GM19397 (cell line): ENCODE measurements around the gene WDR91.

Source experiments
- ATAC-seq: cut with Tn5 transposase; IDR thresholded peaks from one replicate; pipeline ENCODE4 v1.9.1; 2021; ENCODE audit warnings: mild to moderate bottlenecking, moderate library complexity; ENCODE audit not compliant: unreplicated experiment

The WDR91 gene

DNA sequence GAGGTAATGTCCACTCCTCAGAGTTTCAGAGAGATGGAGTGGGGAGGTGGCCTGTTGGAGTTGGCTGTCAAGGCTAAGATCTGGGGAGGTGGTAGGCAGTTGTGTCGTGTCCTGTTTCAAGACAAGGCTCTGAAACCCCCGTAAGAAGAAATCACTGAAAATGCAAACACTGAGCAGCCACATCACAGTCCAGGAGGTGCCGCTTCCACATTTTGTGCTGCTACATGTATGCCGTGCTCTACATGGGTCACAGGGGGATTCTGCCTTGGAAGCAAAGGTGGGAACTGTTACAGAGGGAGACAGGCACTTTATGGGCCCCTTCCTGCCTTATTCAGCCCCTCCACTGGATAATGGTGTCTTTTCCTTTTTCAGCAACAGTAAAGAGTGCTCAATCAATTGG, 11.9 kb downstream of the WDR91 start:
- ATAC-seq, result no peak

DNA sequence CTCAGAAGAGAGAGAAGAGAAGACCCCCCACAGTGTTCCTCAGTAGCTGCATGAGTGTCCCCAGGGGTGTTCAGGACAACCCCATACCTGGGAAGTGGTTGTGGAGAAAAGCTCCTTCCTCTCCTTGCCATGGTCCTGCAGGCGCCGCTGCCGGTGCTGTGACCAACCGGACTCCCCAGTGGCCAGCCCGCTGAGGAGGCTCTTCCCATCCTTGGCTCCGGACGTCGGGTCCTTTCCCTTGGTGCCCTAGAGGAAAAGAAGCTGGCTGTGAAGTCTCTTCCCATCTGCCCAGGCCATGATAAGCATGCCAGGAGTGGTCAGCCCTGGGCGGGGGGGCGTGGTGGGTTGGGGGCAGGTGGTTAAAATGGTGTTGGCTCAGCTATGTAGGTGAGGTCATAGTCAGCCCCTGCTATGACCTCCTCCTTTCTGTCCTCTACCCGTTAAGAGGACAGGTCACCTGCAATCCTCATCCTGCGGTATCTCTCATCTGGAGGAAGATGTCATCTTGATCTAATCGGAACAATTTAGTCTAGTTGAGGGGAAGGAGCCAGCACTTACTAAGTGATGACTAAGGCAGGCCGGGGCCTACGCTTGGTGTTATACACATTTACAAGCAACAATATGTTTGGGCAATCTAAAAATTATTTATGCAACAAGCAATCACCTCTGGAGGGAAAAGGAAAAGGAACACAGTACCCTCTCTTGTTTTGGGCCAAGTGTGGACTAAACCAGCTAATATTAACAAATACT, 13.2 kb downstream of the WDR91 start:
- no peak for ATAC-seq

DNA sequence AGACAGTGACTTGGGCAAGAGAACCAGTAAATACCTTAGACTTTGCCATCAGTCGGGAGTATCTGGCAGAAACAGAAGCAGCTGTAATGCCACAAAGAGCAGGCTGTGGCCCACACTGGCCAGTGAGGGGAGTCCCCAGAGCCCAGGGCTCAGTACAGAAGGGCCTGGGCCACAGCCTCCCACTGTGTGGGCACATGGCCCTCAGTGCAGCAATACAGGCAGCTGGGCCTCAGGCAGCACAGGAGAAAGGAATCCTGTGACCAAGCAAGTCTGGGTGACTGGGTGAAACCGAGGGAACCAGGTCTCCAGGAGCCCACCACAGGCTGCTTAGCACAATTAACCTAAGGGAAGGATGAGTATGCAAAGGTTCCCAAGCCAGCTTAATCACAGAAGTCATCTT, 14.0 kb downstream of the WDR91 start:
- no peak for ATAC-seq

DNA sequence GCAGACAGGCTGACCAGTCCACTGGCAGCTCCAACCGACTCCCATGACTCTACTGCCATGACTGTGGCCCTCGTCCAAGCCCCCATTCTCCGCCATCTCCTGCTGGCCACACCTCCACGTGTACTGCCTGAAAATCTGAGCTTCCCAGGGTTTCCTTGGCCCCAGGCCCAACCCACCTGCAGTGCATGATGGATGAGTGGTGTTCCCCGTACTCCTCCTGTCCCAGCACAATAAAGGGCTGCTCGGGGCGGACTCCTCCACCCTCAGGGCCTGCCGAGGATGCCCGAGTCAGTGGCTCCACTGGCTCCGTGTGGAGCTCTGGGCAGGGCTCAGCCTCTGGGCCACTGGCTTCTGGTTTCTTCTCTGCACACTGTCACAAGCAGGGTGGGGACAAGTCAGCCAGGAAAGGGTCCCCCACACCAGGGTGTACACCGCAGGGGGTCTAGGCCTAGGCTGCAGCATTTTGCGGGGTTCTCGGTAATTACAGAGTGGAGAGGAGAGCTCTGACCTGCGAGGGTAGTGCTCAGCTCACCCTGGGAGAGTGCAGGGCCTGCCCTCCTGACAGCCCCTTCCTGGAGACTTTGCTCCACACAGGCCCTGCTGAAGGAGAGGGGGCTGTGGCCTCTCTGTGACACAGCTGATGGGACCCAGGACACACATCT, 15.2 kb downstream of the WDR91 start:
- no peak for ATAC-seq

DNA sequence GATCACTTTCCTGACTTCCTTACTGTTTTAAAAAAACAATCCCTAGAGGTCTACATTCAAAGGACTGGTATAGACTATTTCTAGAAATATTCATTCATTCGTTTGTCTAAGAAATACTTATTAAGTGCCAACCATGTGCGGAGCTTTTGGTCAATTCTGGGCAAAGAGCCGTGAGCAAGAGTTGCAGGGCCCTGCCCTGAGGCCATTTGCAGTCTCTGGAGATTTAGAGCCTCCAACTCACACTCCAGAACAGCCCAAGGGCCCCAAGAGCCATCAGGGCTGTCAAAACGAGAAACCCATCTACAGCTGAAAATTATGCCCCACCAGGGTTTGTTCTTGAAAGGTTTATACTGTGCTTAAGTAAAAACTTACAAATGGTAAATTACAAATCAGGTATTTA, 16.2 kb downstream of the WDR91 start:
- ATAC-seq, result no peak

DNA sequence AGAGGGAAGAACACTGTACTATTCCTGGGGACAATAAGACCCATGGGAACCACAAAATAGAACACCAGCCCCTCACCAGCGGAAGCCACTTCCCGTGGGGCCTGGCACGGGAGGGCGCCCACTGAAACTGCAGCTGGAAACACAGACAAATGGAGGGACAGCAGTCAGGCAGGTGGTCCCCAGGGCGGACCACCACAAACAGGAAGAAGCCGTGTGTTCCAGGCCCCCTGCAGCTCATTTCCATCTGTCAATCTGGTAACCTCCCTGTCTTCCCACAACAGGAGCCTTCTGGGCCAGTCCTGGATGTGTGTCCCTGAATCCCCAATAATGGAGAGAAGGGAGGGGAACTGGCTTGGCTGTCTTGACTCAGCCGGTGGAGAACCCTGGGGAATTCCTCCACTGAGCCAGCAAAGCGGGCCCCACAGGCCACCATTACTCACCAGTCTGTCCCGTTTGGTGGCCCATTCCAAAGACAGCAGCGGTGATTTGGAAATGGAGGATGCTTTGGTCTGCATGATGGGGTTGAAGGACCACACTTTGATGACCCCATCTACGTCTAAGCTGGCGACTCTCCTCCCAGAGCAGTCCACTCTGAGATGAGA, 16.7 kb downstream of the WDR91 start:
- ATAC-seq, result no peak

DNA sequence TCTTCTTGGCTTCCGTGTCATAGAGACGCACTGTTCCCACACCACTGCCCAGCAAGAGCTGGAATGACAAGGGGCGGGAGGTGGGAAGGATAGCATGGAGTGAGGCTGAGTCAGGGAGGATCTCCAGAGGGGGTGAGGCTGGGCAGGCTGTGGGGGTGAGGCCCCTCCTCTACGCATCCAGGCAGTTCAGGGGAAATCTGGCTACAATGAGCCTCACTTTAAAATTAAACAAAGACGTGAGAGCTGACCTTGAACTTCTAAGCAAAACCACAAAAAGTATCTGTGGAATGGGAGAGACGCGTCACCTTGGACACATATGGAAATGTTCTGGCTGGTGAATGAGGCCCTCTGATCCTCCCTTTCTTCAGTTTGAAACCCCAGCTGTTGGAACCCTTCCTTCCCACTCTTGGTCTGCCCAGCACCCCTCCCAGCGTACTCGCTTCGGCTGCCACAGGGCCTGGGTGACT, 17.7 kb downstream of the WDR91 start:
- no peak for ATAC-seq

DNA sequence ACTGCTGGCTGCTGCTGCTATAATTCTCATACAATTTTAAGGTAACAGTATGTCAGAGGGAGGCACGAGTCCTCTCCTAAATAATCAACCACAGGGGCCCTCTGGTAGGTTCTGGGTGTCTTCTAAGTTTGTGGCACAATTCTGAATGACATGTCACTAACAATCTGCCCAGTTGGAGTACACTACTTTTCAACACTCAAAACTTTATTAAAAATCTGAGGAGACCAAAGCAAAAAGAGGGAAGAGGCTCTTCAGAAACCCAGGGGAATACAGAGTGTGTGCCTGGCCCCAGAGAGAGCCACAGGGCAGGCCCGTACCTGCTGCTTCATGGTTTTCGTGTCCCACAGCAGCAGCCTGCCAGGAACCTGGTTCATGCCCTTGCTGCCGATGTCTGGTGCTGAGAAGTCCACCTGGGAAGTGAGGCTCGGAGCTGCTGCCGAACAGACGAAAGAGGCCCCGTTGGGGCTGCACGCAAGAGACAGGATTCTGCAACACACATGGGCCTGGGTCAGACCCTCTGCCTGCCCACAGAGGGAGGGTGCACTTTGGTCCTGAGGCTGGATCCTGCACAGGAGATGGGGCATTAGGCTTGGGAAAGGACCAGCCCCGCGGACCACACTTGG, 18.3 kb downstream of the WDR91 start:
- no peak for ATAC-seq

DNA sequence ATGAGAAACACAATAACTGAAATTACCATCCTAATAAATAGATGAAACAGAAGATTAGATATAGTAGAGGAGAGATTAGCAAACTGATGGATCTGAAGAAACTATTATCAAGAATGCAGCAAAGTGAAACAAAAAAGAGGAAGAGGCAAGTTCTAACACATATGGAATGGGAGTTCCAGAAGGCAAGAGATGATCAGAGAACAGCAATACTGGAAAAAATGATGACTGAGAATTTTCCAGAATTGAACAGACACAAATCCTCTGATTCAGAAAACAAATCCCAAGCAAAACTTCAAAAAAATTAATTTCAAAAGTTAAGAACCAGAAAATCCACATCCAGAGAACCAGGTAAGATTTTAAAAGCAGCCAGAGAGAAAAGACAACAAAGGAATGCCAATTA, 20.6 kb downstream of the WDR91 start:
- no peak for ATAC-seq

DNA sequence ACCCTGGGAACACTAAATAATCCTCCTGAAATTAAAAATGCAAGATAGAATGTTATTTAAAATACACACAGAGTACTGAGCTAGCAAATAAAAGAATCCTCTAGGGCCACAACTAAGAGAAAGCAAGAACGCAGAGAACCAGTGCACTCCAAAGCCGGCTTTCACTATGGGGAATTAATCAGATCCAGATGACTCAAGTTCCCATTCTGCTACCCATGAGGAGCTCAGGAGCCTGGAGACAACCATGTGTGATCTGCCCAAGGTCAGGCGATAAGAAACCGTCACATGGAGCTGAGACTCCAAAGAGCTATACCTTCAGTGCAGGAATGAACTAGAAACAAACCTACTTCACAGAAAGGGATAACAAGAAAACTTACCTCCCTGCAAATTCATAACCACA, 21.4 kb downstream of the WDR91 start:
- no peak for ATAC-seq

DNA sequence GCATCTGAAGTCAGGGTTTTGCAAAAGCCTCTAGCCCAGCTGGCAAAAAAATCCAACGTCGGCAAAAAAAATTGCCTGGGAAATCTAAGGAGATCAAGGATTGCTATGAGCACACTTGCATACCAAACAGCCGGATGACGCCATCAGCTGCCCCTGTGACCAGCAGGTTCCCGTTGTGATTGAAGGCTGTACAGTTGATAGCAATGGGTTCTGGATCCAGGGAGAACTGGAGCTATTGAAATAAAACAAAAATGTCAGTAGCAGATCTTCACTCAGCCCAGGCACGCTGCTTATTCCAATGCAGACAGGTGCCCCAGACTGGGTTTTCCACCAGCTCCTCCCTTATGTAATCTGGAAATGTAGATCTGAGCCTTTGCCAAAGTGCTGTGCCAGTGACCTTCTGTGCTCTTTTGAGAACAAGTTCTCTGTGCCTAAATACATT, 22.1 kb downstream of the WDR91 start:
- no peak for ATAC-seq

DNA sequence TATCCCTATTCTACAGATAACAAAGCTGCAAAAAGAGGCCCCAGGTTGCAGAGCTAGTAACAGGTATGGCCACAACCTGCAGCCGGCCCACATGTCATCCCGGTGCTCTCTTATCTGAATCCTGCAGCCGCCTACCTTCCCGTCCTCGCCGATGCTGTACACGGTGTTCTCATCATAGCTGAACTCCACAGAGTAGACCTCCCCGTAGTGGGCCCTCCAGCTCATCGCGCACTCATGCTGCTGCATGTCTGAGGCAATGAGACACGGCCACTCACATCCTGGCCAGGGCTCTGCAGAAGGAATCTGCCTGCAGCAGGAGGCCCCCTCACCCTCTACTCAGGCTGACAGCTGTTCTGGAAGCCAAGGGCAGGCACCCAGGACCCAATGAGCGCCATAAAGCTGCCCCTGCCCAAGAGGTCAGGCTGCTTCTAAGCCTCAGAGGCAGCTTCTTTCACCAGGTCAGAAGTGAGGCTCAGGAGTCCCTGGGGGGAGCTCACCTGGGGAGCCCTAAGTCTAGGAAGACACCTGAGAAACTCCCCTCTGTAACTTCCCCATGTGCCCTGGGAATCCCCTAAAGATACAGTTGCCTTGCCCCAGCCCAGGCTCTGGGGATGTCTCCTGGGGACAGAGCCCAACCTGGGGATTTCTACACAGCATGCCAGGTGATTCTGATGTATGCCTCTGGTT, 22.9 kb downstream of the WDR91 start:
- peak; percentile 46 for ATAC-seq

DNA sequence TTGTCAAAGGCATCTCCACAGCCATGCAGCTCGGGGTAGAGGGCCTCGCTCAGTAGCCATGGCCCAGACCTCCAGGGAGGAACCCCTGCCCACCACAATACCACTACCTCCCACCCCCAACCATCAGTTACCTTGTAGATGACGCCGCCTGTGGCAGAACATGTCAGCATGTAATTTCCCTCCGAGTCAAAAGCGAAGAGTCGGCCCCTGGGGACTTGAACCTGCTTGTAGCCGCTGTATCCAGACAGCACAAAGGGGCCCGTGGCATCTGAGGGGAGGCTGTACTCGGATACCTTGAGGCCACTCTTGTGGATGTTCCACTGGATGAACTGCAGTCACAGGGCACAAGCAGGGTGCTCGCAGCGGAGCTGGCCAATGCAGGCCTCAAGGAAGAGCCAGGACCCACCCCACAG, 24.5 kb downstream of the WDR91 start:
- ATAC-seq, result peak; percentile 59

DNA sequence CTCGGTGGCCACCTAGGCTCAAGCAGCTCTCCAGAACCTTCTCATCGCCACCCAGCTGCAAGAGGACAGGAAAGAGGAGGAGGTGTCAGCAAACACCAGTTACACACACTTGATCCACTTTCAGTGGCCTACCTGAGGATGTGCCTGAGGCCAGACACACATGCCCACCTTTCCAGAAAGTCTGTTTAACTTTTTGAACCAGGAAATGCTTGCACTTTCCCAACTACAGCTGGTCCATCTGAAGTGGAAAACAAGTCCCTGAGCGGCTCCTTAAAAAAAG, 25.1 kb downstream of the WDR91 start:
- no peak for ATAC-seq

DNA sequence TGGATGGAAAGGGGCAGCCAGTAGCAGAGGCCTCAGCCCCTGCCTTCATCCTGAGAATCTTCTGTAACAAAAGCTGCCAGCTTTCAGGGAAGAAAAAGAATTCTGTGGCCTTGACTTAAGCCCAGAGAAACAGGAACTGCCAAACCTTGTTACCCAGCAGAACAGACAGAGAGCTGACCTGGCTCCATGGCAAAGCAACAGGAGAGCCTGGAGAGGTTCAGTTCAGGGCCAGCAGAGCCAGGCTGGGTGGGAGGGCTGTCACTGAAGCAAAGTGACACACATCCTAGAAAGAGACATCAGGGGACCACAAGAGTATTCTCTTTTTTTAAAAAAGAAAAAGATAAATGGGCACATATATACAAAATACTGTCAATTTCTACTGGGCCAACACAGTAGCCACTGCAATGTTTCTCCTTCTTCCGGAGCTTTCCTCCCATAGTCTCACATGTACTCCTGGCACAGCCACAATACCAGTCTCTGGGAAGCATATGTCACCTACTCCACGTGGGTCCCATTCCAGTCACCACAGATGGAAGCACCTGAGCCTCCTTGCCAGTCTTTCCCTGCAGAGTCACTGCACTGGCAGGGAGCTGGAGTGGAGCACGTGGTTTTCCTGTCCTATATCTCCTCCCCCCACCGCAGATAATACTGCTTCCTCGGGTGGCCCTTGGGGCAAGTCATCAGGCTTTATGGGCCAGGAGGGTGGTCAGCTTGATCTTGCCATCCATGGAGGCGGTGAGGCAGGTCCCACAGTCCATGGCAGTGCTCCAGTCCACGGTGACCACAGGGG, 25.7 kb downstream of the WDR91 start:
- no peak for ATAC-seq

DNA sequence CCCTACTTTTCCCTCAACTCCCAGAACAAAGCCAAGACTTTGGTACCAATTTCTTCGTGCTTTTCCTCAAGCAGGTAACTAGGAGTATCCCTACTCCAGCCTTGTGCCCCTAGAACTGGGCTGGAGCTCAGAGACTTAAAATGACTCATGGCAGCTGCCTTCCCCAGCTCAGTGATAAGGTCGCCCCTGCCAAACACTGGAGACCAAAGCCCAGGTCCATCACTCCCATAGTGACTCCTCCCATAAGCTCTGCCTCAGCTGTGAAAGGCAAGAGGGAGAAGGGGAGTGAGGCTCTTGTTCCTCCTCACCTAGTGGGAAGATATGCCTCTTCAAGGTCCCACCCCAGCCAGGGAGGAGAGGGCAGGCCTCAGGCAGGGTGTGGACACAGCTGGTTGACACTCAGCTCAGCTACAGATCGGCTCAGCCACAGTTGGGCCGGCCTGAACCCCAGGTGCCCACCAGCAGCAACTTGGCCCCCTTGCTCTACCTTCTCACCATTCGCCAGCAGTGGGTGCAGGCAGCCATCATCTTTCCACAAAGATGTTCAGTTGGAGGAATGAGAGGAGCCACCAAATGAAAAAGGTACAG, 27.0 kb downstream of the WDR91 start:
- ATAC-seq, result no peak

DNA sequence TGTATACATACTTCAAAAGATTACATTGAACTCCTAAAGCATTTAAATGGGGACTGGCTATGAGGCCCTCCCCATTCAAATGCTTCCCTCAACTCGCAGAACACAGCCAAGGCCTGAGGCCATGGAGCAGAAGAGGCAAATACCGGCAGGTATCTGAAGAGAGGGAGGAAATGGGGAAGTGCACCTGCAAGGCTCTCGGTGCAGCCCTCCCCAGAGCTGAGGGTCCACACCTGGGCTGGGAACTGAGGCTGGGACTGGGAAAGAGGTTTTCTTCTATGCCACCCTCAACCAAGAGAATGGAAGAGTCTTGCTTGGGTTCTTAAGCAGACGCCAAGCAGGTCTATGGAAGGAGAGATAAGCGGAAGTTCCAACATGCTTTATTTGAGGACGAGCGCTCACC, 27.8 kb downstream of the WDR91 start:
- no peak for ATAC-seq

DNA sequence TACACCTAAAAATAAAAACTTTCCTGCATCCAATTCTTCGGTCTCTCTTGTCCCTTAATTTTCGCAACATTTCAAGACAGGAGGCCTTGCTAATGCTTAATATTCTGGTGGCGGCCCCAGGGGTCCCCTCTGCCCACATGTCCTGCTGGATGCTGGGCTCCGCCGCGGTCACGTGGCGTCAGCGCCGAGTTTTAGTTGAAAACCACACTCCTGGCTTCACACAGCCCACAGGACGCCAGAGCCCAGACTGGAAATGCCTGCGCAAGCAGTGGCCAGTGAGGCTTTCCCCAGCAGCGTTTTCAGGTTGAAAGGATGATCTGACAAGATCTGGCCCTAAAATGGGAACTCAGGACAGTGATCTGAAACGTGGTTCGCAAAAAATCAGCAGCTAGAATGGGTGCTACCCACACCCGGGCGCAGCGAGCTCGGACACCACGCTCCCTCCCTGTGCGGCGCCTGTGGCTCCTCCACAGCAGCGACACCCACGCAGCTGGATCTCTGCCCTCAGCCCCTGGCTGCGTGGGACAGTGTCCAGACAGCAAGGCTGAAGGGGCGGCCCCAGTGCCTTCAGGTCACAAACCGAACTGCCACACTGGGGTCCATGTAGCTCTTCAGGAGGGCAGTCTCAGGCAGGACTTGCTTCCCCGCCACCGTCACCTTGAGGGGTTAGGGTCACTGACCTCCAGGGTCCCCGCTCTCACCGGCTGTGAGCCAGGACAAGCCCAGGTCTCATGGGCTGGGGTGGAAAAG, 29.2 kb downstream of the WDR91 start:
- ATAC-seq, result no peak

DNA sequence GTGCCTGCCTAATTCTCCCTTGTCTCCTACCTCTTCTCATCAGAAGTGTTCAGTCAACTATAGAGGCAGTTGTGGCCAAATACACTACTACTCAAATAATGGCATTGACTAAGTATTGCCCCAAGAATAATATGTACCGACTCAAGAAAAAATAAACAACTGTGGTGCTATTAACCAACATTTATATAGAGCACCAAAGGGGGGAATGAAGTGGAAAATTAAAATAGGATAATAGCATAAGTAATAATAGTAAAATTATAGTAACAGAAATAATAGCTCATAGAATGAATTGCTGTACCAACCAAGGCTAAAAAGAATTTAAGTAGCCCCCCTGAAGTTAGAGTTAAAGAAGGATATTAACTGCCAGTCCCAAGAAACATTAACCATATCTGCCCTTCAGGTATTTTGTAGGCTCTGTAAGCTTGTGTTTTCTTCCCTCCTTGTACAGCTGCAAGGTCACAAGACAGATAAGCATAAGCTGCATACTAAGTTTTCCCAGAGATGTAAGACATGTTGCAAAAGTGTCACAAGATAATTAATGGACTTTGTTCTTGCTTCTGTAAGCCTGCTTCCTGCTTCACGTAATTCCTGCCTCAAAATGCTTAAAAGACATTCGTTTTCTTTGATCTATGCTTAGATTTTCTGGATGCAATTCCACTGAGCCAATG, 29.9 kb downstream of the WDR91 start:
- ATAC-seq, result no peak
